Type B pancreatic cell (in vitro differentiated cells): Measurements from ENCODE around the gene GPSM1. TPM values are rescaled to one million over a fixed set of nuclear protein-coding genes. Genes with fewer than 3 reads are reported as not detected.

ENCODE experiments used
- DNase-seq: peaks from one replicate; pipeline ENCODE4 v3.0.0; 2021; ENCODE audit warnings: mixed read lengths; ENCODE audit not compliant: unreplicated experiment; ENCODE audit errors: extremely low spot score
- H3K27ac Mint-ChIP-seq: 2 replicates; pipeline ENCODE4 v1.8.0; 2021; ENCODE audit warnings: mild to moderate bottlenecking, mixed read lengths
- H3K27me3 Mint-ChIP-seq: 2 replicates; pipeline ENCODE4 v1.8.0; 2021; ENCODE audit warnings: mixed read lengths
- H3K36me3 Mint-ChIP-seq: 2 replicates; pipeline ENCODE4 v1.8.0; 2021; ENCODE audit warnings: mixed read lengths
- H3K4me1 Mint-ChIP-seq: one replicate; pipeline ENCODE4 v1.8.0; 2021; ENCODE audit warnings: mixed read lengths; ENCODE audit not compliant: unreplicated experiment
- H3K4me3 Mint-ChIP-seq: 2 replicates; pipeline ENCODE4 v1.8.0; 2021; ENCODE audit warnings: mild to moderate bottlenecking, mixed read lengths
- H3K9me3 Mint-ChIP-seq: 2 replicates; pipeline ENCODE4 v1.8.0; 2021; ENCODE audit warnings: mixed read lengths
- CTCF ChIP-seq: fragments of 200-600 bp; sonication (generic); conservative IDR thresholded peaks from 2 replicates; pipeline ENCODE4 v1.5.0; 2021; ENCODE audit warnings: antibody characterized with exemption, mild to moderate bottlenecking
- long read RNA-seq: library from polyadenylated mRNA; unstranded; transcript quantifications from one replicate; pipeline ENCODE4 v2.0.0, GENCODE V29; 2020
- total RNA-seq: library from RNA; stranded (reverse); gene quantifications from 2 replicates; pipeline ENCODE4 v1.2.1, GENCODE V29; 2021; ENCODE audit warnings: low replicate concordance

Gene GPSM1
- 29.2 and 56.2 TPM in 2 replicates for total RNA-seq
- long read RNA-seq, result 0 reads

- H3K9me3 Mint-ChIP-seq, result no peaks in the 10 kb centered on the region
- H3K4me3 Mint-ChIP-seq, result peak within 1 kb of the TSS; percentile 96
- no peaks in the 10 kb centered on the region for H3K27me3 Mint-ChIP-seq
- no peaks in the 10 kb centered on the region for H3K36me3 Mint-ChIP-seq
- H3K4me1 Mint-ChIP-seq, result peaks cover 21% of the 10 kb centered on the region
- no peak for DNase-seq
- peak within 1 kb of the TSS; percentile 71 for H3K27ac Mint-ChIP-seq
- no peak for TF ChIP-seq CTCF
Measured at GRCh38 chr9:136327304-136327974, at the start of gene GPSM1. Gene GPSM1 (plus strand): TSS chr9:136327539. CDS start chr9:136327696, 157 bp downstream.

GRCh38 chr9:136277746-136278145 is 49.6 kb upstream of the GPSM1 start:
- no peaks in the 10 kb centered on the region for H3K4me1 Mint-ChIP-seq
- peaks cover 25% of the 10 kb centered on the region for H3K27me3 Mint-ChIP-seq
- no peaks in the 10 kb centered on the region for H3K36me3 Mint-ChIP-seq
- TF ChIP-seq CTCF, result no peak
- no peak overlapping the region for H3K27ac Mint-ChIP-seq
- DNase-seq, result no peak
- H3K4me3 Mint-ChIP-seq, result no peak overlapping the region
- H3K9me3 Mint-ChIP-seq, result no peaks in the 10 kb centered on the region

GRCh38 chr9:136278221-136278620 is 49.1 kb upstream of the GPSM1 start:
- no peak for TF ChIP-seq CTCF
- Mint-ChIP-seq H3K4me1 (no peaks in the 10 kb centered on the region), H3K36me3 (no peaks in the 10 kb centered on the region), H3K9me3 (no peaks in the 10 kb centered on the region), H3K27me3 (peaks cover 20% of the 10 kb centered on the region), H3K4me3 (no peak overlapping the region), H3K27ac (no peak overlapping the region)
- DNase-seq, result no peak

- H3K4me1 Mint-ChIP-seq, result no peaks in the 10 kb centered on the region
- H3K4me3 Mint-ChIP-seq, result no peak overlapping the region
- H3K27ac Mint-ChIP-seq, result no peak overlapping the region
- DNase-seq, result no peak
- H3K36me3 Mint-ChIP-seq, result no peaks in the 10 kb centered on the region
- no peak for TF ChIP-seq CTCF
- H3K27me3 Mint-ChIP-seq, result peaks cover 14% of the 10 kb centered on the region
- no peaks in the 10 kb centered on the region for H3K9me3 Mint-ChIP-seq
Measured at GRCh38 chr9:136278894-136279293, 48.4 kb upstream of the GPSM1 start.

- Mint-ChIP-seq H3K27me3 (peaks cover 14% of the 10 kb centered on the region), H3K4me3 (no peak overlapping the region), H3K4me1 (no peaks in the 10 kb centered on the region), H3K27ac (no peak overlapping the region), H3K36me3 (no peaks in the 10 kb centered on the region), H3K9me3 (no peaks in the 10 kb centered on the region)
- no peak for TF ChIP-seq CTCF
- DNase-seq, result no peak
Measured at GRCh38 chr9:136279471-136279870, 47.9 kb upstream of the GPSM1 start.
